ENCODE results near the gene RTTN.

GRCh38 chr18:70039186-70039585, 166.3 kb downstream of the RTTN start:
- TF ChIP-seq CTCF (IDR thresholded peaks at IDR 0.05) (no peak), POLR2A (IDR thresholded peaks at IDR 0.05) (no peak)

Measured in uterus (tissue), 2 donors.